ENCODE measurements around the gene SEPTIN10. TPM values are rescaled to one million over a fixed set of nuclear protein-coding genes. Genes with fewer than 3 reads are reported as not detected.

SEPTIN10 gene
- total RNA-seq, 1 experiment from 2014 or later: 92.5 TPM

DNA sequence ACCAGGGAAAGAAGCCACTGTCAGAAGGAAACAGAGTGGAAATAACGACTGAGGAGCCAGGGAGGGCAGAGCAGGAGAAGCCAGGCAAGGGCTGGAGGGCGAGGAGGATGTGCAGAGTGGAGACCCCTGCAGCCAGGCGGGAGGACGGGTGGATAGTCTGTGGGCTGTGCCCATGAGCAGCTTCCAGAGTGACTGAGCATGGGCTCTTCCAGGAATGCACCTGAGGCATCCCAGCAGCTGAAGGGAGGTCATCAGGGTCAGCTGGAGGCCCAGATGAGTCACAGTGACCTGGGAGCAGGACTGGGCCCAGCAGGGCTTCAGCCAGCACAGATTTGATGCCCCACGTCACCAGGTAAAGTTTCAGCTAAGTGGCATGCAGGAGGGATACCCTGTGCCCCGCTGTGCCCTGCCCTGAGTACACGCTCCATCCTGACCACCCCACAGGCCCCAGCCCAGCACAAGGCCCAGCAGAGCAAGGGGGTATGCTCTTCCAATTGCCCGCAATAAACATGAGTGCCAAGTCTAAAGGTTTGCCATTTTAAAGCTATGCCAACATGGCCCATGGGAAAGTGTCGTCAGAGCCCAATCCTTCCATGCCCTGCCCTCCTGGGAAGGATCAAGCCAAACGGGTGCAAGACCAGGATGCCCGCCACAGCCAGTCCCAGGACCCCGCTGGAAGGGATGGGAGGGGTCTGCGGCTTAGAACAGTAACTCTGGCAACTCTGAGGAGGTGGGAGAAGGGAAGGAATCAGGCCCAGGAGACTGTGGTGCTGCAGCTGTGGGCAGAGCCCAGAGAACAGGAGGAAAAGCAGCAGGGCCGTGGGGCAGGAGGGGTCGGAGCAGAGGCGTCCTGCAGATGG is 85.7 kb downstream of the SEPTIN10 start:
- H3K79me2 ChIP-seq (ENCODE audit: insufficient read depth, low read length): no peaks in the 10 kb centered on the region
- H3K4me3 Mint-ChIP-seq: no peak overlapping the region
- no peaks in the 10 kb centered on the region for H3K27me3 ChIP-seq (ENCODE audit: insufficient read depth, low read length)
- no peaks in the 10 kb centered on the region for H3K27me3 Mint-ChIP-seq (ENCODE audit: low read depth)
- H2BK120ac ChIP-seq (ENCODE audit: low read depth, low read length, poor library complexity, severe bottlenecking): no peak overlapping the region
- no peak overlapping the region for H3K56ac ChIP-seq (ENCODE audit: insufficient read length, low read depth, low read length)
- H3K9ac ChIP-seq (ENCODE audit: extremely low read depth, insufficient read length, low read length): no peak overlapping the region
- no peaks in the 10 kb centered on the region for H3K79me1 ChIP-seq (ENCODE audit: insufficient read depth, low read depth, low read length, poor library complexity, severe bottlenecking)
- no peak overlapping the region for H2AK5ac ChIP-seq (ENCODE audit: insufficient read length, low read length)
- DNase-seq: peak; percentile 31
- no peak overlapping the region for H3K23ac ChIP-seq (ENCODE audit: insufficient read length, low read depth, low read length)
- no peak overlapping the region for H3T11ph ChIP-seq (ENCODE audit: low read length)
- no peaks in the 10 kb centered on the region for H4K20me1 ChIP-seq (ENCODE audit: control insufficient read depth, insufficient read depth, insufficient read length)
- H3K4ac ChIP-seq (ENCODE audit: low read depth, low read length): no peak overlapping the region
- no peak overlapping the region for H3K4me2 ChIP-seq (ENCODE audit: insufficient read depth, insufficient read length, low read length)
- no peaks in the 10 kb centered on the region for H3K36me3 Mint-ChIP-seq (ENCODE audit: insufficient read depth in 1 of 3, low read depth in 3 of 3)
- H3K14ac ChIP-seq (ENCODE audit: insufficient read depth, low read length): peak overlapping the region; percentile 19; the same call in 1 of the 2 replicates
- TF ChIP-seq, protein P1, sequence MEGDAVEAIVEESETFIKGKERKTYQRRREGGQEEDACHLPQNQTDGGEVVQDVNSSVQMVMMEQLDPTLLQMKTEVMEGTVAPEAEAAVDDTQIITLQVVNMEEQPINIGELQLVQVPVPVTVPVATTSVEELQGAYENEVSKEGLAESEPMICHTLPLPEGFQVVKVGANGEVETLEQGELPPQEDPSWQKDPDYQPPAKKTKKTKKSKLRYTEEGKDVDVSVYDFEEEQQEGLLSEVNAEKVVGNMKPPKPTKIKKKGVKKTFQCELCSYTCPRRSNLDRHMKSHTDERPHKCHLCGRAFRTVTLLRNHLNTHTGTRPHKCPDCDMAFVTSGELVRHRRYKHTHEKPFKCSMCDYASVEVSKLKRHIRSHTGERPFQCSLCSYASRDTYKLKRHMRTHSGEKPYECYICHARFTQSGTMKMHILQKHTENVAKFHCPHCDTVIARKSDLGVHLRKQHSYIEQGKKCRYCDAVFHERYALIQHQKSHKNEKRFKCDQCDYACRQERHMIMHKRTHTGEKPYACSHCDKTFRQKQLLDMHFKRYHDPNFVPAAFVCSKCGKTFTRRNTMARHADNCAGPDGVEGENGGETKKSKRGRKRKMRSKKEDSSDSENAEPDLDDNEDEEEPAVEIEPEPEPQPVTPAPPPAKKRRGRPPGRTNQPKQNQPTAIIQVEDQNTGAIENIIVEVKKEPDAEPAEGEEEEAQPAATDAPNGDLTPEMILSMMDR (conservative IDR thresholded peaks at IDR 0.05): no peak
- H2BK20ac ChIP-seq (ENCODE audit: low read depth, low read length, poor library complexity, severe bottlenecking): no peak overlapping the region
- H3K9me3 ChIP-seq (ENCODE audit: control insufficient read depth, low read depth, low read length): no peaks in the 10 kb centered on the region
- H3K9me3 Mint-ChIP-seq: no peaks in the 10 kb centered on the region
- no peak overlapping the region for H4K8ac ChIP-seq (replicated peaks; ENCODE audit: insufficient read length, low read depth, low read length)
- no peak overlapping the region for H3K18ac ChIP-seq (ENCODE audit: insufficient read length, low read depth, low read length)
- no CpG with 5 or more reads among the region's 16 CpGs for WGBS (ENCODE audit: extremely low coverage, insufficient read length, low lambda C conversion rate)
- no peak overlapping the region for H2BK15ac ChIP-seq (ENCODE audit: low read depth, low read length)
- no peak overlapping the region for H2AFZ ChIP-seq (ENCODE audit: low read length)
- H2BK12ac ChIP-seq (ENCODE audit: insufficient read length, low read depth, low read length): no peak overlapping the region
- no peak overlapping the region for H4K5ac ChIP-seq (ENCODE audit: insufficient read length, low read depth, low read length)
- no peak overlapping the region; a peak in 1 of 7 replicates for H3K27ac Mint-ChIP-seq
- H3K27ac ChIP-seq (ENCODE audit: insufficient read length, low read depth, low read length): no peak overlapping the region
- no peak overlapping the region for H4K91ac ChIP-seq (ENCODE audit: insufficient read length, low read depth, low read length)
- H2BK5ac ChIP-seq (ENCODE audit: insufficient read length, low read length): no peak overlapping the region
- H3K4me1 ChIP-seq (ENCODE audit: insufficient read depth, low read length): no peaks in the 10 kb centered on the region
- H3K23me2 ChIP-seq (ENCODE audit: insufficient read length, low read depth, low read length, poor library complexity, severe bottlenecking): no peaks in the 10 kb centered on the region
- H3K4me1 Mint-ChIP-seq: no peaks in the 10 kb centered on the region
